Endothelial cell of umbilical vein (primary cell): ENCODE data around the gene SLC25A38. TPM values are rescaled to one million over a fixed set of nuclear protein-coding genes. Genes with fewer than 3 reads are reported as not detected.

Experiments
- BruUV-seq: library from RNA; stranded (reverse); fragments of 400-500 nt; replicated peaks from 2 replicates; lab custom pipeline; 2021; lab: Mats Ljungman, UMichigan
- CTCF ChIA-PET: fragments of 300-600, 350-600 bp; sonication (Branson Sonifier 250); formaldehyde crosslinking; loops from one replicate; lab custom pipeline; 2021; ENCODE audit warnings: antibody characterized with exemption, inconsistent platforms; lab: Charles Lee
- POLR2A ChIA-PET: fragments of 300-600, 350-600 bp; sonication (Branson Sonifier 250); formaldehyde crosslinking; loops from one replicate; lab custom pipeline; 2021; ENCODE audit warnings: antibody characterized with exemption, inconsistent platforms; lab: Charles Lee
- DNase-seq: peaks from one replicate; pipeline ENCODE4 v3.0.0-alpha.2; 2011; ENCODE audit warnings: low read depth, low spot score
- FAIRE-seq: peaks from 2 replicates; lab custom pipeline; 2011; peaks lifted over from hg19 to GRCh38; lab: Jason Lieb, UNC
- H2AFZ ChIP-seq: 2 replicates; pipeline ENCODE4 v1.6.0; 2012; ENCODE audit warnings: low read depth, low read length, control low read depth, inconsistent platforms
- H3K27ac ChIP-seq: 2 replicates; pipeline ENCODE4 v1.5.1; 2011; ENCODE audit warnings: low read depth, mild to moderate bottlenecking, control low read depth, low read length, moderate library complexity; ENCODE audit not compliant: insufficient read depth
- H3K27me3 ChIP-seq, 2 experiments: 2 replicates each; pipeline versions ENCODE4 v1.6.0 to v1.6.1; 2011; ENCODE audit warnings: low read length in 2 of 2, mixed read lengths in 1 of 2; ENCODE audit not compliant: control insufficient read depth in 2 of 2, insufficient read depth in 2 of 2
- H3K36me3 ChIP-seq, 2 experiments: 2 replicates in 1 of 2; 3 replicates in 1 of 2; pipeline ENCODE4 v1.5.1; 2011; ENCODE audit warnings: low read length in 2 of 2, mild to moderate bottlenecking in 1 of 2, moderate library complexity in 1 of 2; ENCODE audit not compliant: control insufficient read depth in 2 of 2, insufficient read depth in 2 of 2; ENCODE audit errors: extremely low read depth in 1 of 2
- H3K4me1 ChIP-seq: 3 replicates; pipeline ENCODE4 v1.5.1; 2011; ENCODE audit warnings: mild to moderate bottlenecking, low read length; ENCODE audit not compliant: control insufficient read depth, insufficient read depth; ENCODE audit errors: extremely low read depth
- H3K4me2 ChIP-seq: 2 replicates; pipeline ENCODE4 v1.6.1; 2011; ENCODE audit warnings: low read length, control low read depth, mixed read lengths; ENCODE audit not compliant: insufficient read depth
- H3K4me3 ChIP-seq, 3 experiments: fragments of 200-600 bp in 1 of 3; sonication (generic), shearing (Covaris generic) in 1 of 3; replicated peaks in 1 of 3; 2 replicates each; pipeline ENCODE4 v1.5.1; 2011 to 2016; ENCODE audit warnings: control low read depth in 3 of 3, low read length in 3 of 3, mild to moderate bottlenecking in 2 of 3, inconsistent platforms in 1 of 3, low read depth in 1 of 3, moderate library complexity in 1 of 3; ENCODE audit not compliant: insufficient read depth in 1 of 3
- H3K79me2 ChIP-seq: 2 replicates; pipeline ENCODE4 v1.6.0; 2012; ENCODE audit warnings: low read length, inconsistent platforms; ENCODE audit not compliant: control insufficient read depth, insufficient read depth
- H3K9ac ChIP-seq: replicated peaks from 2 replicates; pipeline ENCODE3; 2011; ENCODE audit warnings: low read length, control low read depth; ENCODE audit not compliant: insufficient read depth; ENCODE audit errors: extremely low read depth
- H3K9me1 ChIP-seq: replicated peaks from 3 replicates; pipeline ENCODE4 v1.6.0; 2011; ENCODE audit warnings: mild to moderate bottlenecking, low read length; ENCODE audit not compliant: control insufficient read depth, insufficient read depth; ENCODE audit errors: extremely low read depth
- H3K9me3 ChIP-seq: replicated peaks from 2 replicates; pipeline ENCODE4 v1.5.1; 2012; ENCODE audit warnings: low read length, inconsistent platforms; ENCODE audit not compliant: control insufficient read depth, insufficient read depth
- H4K20me1 ChIP-seq: replicated peaks from 2 replicates; pipeline ENCODE3; 2011; ENCODE audit warnings: mild to moderate bottlenecking, low read length; ENCODE audit not compliant: control insufficient read depth, insufficient read depth; ENCODE audit errors: extremely low read depth
- EZH2 ChIP-seq: IDR thresholded peaks from 2 replicates; pipeline ENCODE4 v1.6.1; 2012; ENCODE audit warnings: borderline replicate concordance, low read depth, mild to moderate bottlenecking, moderate library complexity, low read length, inconsistent platforms; ENCODE audit not compliant: severe bottlenecking
- FOS ChIP-seq: IDR thresholded peaks from 2 replicates; pipeline ENCODE4 v1.6.1; 2011; ENCODE audit warnings: mild to moderate bottlenecking, low read length, moderate library complexity, borderline replicate concordance; ENCODE audit not compliant: insufficient read depth
- GATA2 ChIP-seq: IDR thresholded peaks from 2 replicates; pipeline ENCODE4 v1.7.0; 2011; ENCODE audit warnings: low read depth, mild to moderate bottlenecking, moderate library complexity, mixed read lengths, low read length; ENCODE audit not compliant: insufficient read length, insufficient read depth
- JUN ChIP-seq: IDR thresholded peaks from 2 replicates; pipeline ENCODE4 v1.6.1; 2011; ENCODE audit warnings: borderline replicate concordance, low read depth; ENCODE audit not compliant: insufficient read length, insufficient read depth
- MYC ChIP-seq: IDR thresholded peaks from one replicate; pipeline ENCODE4 v1.6.1; 2011; ENCODE audit warnings: mild to moderate bottlenecking, low read depth, low read length
- POLR2A ChIP-seq: IDR thresholded peaks from 2 replicates; pipeline ENCODE4 v1.6.1; 2012; ENCODE audit warnings: low read depth, mild to moderate bottlenecking, control low read depth, low read length
- POLR2AphosphoS5 ChIP-seq: IDR thresholded peaks from 2 replicates; pipeline ENCODE4 v1.6.1; 2012; ENCODE audit warnings: low read depth, mild to moderate bottlenecking, control low read depth, low read length, moderate library complexity; ENCODE audit not compliant: insufficient read depth
- dilution Hi-C: fragments of 300-500 bp; cut with MboI; formaldehyde crosslinking; loops from one replicate; pipeline ENCODE4 v1.15.0; 2019; ENCODE audit warnings: low sequenced_read_pairs; ENCODE audit not compliant: extremely low pct_ligation_motif_present
- intact Hi-C: fragments of 100-400 bp; cut with micrococcal nuclease; formaldehyde crosslinking; loops from one replicate; pipeline ENCODE4 v1.10.0; 2022
- polyA plus RNA-seq, 4 experiments: library from polyadenylated mRNA; depleted of rRNA in 3 of 4; stranded (reverse) in 3 of 4; unstranded in 1 of 4; fragments of >200 nt; gene quantifications; 2 replicates each; pipeline versions ENCODE4 v1.2.1 to v1.2.3, GENCODE V29; 2011 to 2012; ENCODE audit warnings: missing spikeins in 1 of 4
- total RNA-seq: library from RNA; stranded (reverse); gene quantifications from 2 replicates; pipeline ENCODE4 v1.2.3, GENCODE V29; 2021
- TF ChIP-seq, protein P1 (sequence below): IDR thresholded peaks from 2 replicates; pipeline ENCODE4 v1.6.1; 2011; ENCODE audit not compliant: insufficient read depth, insufficient read length
- TF ChIP-seq, protein P2 (sequence below), 2 donors: IDR thresholded peaks; 1 replicate in 1 of 2; 2 replicates in 1 of 2; pipeline ENCODE4 v1.5.1; 2011; ENCODE audit warnings: low read length in 2 of 2, mild to moderate bottlenecking in 2 of 2, moderate library complexity in 2 of 2, control low read depth in 1 of 2, inconsistent platforms in 1 of 2, low read depth in 1 of 2; ENCODE audit not compliant: insufficient read depth in 1 of 2; ENCODE audit errors: extremely low read depth in 1 of 2

The SLC25A38 gene
- total and polyA plus RNA-seq, 2 donors (not counting 3 experiments of a cell fraction or from before 2014, with no cell fraction given), result 20.0 to 31.1 TPM

GRCh38 chr3:39428745-39429201, 45.6 kb downstream of the SLC25A38 start:
- H3K27me3 ChIP-seq, result no peaks in the 10 kb centered on the region
- no peak overlapping the region for H3K4me3 ChIP-seq
- ChIA-PET POLR2A (interaction anchor here (1.3 kb wide), 1 partner anchor 22 kb away, joined by 4 read pairs; the partner anchor contains the start of gene RPSA), CTCF (interaction anchor here (0.6 kb wide), 1 partner anchor 19 kb away, joined by 3 read pairs; no protein-coding TSS in a partner anchor)
- no peak overlapping the region for H3K9ac ChIP-seq
- BruUV-seq, result no TSS peak
- H3K4me2 ChIP-seq, result peak overlapping the region; percentile 49
- H4K20me1 ChIP-seq, result no peaks in the 10 kb centered on the region
- dilution Hi-C loops (no loop called here), intact Hi-C loops (no loop called here)
- H3K79me2 ChIP-seq, result no peaks in the 10 kb centered on the region
- peak; percentile 83 for DNase-seq
- H3K4me1 ChIP-seq, result peaks cover 15% of the 10 kb centered on the region
- no peaks in the 10 kb centered on the region for H3K9me3 ChIP-seq
- no peak overlapping the region for H3K27ac ChIP-seq
- no peaks in the 10 kb centered on the region for H3K9me1 ChIP-seq
- TF ChIP-seq POLR2AphosphoS5, result peak; percentile 16
- no peak for TF ChIP-seq JUN
- TF ChIP-seq MYC, result peak; percentile 25
- TF ChIP-seq, protein P1, sequence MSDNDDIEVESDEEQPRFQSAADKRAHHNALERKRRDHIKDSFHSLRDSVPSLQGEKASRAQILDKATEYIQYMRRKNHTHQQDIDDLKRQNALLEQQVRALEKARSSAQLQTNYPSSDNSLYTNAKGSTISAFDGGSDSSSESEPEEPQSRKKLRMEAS, result peak; percentile 83
- no peak for TF ChIP-seq GATA2
- TF ChIP-seq, protein P2, sequence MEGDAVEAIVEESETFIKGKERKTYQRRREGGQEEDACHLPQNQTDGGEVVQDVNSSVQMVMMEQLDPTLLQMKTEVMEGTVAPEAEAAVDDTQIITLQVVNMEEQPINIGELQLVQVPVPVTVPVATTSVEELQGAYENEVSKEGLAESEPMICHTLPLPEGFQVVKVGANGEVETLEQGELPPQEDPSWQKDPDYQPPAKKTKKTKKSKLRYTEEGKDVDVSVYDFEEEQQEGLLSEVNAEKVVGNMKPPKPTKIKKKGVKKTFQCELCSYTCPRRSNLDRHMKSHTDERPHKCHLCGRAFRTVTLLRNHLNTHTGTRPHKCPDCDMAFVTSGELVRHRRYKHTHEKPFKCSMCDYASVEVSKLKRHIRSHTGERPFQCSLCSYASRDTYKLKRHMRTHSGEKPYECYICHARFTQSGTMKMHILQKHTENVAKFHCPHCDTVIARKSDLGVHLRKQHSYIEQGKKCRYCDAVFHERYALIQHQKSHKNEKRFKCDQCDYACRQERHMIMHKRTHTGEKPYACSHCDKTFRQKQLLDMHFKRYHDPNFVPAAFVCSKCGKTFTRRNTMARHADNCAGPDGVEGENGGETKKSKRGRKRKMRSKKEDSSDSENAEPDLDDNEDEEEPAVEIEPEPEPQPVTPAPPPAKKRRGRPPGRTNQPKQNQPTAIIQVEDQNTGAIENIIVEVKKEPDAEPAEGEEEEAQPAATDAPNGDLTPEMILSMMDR (IDR thresholded peaks at IDR 0.05; ENCODE audit: extremely low read depth in 1 of 2, insufficient read depth in 1 of 2, low read depth in 1 of 2, low read length in 2 of 2), result no peak
- TF ChIP-seq EZH2, result no peak
- no peak for TF ChIP-seq FOS
- no peak for TF ChIP-seq POLR2A
- peak overlapping the region; percentile 97 for H2AFZ ChIP-seq
- FAIRE-seq, result peak; percentile 97
- H3K36me3 ChIP-seq, result no peaks in the 10 kb centered on the region
